GM12872 (cell line): ENCODE measurements around the gene JUN.

Source experiments
- CTCF ChIP-seq: IDR thresholded peaks from 3 replicates; pipeline ENCODE4 v1.5.1; 2011; ENCODE audit warnings: low read depth, mild to moderate bottlenecking, low read length, moderate library complexity; ENCODE audit not compliant: insufficient read depth

JUN gene

DNA sequence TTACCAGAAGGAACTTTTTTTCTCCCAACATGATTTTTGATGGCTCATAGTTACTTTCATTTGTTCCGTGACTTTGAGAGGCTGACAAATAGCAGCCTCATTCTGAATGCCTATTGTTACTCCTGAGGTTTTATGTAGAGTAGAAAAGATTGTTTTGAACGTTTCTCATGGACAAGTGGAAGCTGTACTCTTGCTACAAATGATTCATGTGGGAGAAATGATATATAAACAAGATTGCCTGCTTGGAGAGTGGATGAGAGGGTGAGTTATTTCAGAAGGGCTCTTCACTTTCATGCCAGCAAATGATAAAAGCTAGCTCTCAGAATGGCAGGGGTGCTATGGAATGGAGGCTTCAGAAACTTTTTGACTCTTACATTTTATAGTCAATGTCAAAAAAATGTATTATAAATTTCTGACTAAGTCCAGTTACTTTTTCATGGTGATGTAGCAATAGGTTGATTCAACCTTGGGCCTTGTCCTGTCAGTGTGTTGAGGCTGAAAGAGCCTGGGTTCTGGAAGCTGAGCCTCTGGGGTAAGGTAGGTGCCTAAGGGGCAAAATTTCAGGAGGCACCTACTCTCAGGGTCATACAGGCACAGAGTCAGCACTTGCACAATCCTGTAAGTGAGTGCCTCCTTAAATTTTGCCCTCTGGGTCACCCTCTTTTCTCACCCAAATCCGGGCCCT, 19.4 kb downstream of the JUN start:
- no peak for TF ChIP-seq CTCF

DNA sequence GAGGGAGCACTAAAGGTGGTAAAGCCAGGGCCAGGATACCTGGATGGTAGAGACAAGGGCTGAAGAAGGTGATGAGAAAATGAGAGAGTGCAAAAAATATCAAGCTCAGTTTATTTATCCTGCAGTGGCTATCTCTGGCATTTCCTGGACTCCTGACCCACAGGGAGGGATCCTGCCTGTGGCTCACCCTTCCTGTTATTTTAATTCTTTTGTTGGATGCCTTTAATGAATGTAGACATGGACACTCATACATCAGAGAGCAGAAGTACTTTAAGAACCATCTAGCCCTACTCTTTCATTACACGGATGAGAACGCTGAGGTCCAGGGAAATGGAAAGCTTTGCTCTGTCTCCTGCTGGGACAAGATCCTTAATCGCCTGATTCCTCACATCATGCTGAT, 20.6 kb downstream of the JUN start:
- no peak for TF ChIP-seq CTCF

- no peak for TF ChIP-seq CTCF
Measured at GRCh38 chr1:58762806-58763205, 21.0 kb downstream of the JUN start.

DNA sequence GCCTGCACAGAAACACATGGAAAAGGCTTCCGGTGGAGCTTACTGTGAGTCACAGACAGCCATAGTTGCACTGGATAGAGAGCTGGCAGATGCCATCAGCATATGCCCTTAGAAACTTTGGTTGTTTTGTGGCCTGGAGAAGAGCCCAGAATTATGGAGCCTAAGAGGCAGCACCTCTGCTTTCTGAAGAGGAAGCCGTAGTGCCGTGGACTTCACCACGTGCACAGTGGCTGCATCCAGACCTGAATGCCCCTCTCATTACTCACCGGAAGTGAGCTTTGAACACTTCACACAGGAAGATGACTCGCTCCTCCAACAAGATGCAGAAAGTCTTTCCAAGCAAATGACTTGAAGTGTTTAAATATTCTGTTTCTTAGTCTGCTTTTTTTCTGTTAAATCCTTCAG, 28.4 kb downstream of the JUN start:
- TF ChIP-seq CTCF, result no peak

- no peak for TF ChIP-seq CTCF
Measured at GRCh38 chr1:58754683-58755467, 29.0 kb downstream of the JUN start.

GRCh38 chr1:58754073-58754613, 29.7 kb downstream of the JUN start:
- TF ChIP-seq CTCF, result no peak

DNA sequence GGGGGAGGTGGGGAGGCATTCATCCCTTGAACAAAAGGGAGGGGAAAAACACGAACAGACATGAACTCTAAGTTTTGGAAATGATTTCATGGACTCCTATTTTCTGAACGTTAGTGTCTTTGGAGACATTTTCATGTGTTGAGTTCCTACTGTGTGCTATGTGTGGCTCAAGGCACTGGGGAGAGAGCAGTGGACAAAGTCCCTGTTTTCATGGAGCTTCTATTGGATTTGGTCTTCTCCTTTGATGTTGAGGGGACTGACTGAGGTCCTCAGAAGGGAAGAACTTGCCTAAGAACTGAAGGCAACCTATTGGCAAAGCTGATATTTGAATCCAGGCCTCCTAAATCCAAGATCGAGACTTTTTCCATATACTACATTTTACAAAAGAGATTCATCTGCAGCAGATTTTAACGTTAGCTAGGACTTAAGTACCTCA, 30.4 kb downstream of the JUN start:
- TF ChIP-seq CTCF, result no peak
